ENCODE measurements around the gene CHSY1.

GRCh38 chr15:101193120-101193644, 58.7 kb downstream of the CHSY1 start:
- TF ChIP-seq POLR2A (IDR thresholded peaks at IDR 0.05) (no peak), CTCF (IDR thresholded peaks at IDR 0.05) (no peak)

Data from uterus (tissue), 2 donors.